ENCODE measurements around the gene RBM33.

Gene RBM33

GRCh38 chr7:155800741-155801267 lies 156.3 kb downstream of the RBM33 start:
- no peak for DNase-seq

- no peak for DNase-seq
Observed at GRCh38 chr7:155802291-155802690, 157.8 kb downstream of the RBM33 start.

GRCh38 chr7:155802906-155803417 lies 158.5 kb downstream of the RBM33 start:
- DNase-seq: no peak

- DNase-seq: no peak
Observed at GRCh38 chr7:155803418-155804376, 159.2 kb downstream of the RBM33 start.

- no peak for DNase-seq
Observed at GRCh38 chr7:155804431-155804831, 160.0 kb downstream of the RBM33 start.

DNA sequence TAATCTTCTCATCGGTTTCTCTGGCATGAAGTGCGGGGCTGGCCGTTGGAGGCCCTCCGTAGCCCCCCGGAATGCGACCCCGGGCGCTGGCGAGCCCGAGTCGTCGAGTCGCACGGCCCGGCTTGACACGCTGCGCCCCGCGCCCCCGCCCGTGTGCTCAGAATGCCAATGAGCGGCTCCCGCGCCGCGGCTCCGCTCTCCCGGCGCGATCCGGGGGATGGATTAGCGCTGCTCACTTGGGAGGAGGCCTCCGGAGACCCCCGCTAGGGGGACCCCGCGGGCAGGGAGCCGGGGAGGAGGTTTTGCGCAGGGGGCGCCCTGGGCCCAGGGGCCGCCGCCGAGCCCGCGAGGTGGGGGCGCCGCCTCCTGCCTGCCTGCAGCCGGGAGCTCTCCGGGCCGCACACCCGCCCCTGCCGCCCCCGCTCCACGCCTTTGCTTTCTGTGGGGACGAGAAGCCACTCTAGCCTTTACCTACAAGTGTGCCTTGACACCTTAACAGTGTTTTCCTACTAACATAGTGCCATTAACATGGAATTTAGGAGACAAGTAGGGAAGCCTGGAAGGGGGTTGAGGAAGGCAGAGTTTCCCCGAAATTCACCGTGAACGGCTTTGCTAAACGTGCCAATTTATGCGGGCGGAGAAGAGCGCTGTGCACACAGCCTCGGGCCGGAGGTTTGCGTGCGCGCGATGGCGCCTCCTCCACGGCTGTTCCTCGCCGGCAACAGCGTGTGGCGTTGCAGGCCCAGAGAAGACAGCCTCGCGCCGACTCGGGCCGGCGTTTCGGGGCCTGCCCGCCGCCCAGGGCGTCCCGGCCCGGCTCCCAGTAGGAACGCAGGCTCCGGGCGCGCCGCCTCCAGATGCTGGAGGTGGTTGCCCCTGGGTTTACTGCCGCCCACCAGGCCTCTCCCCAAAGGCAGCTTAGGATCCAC lies 160.7 kb downstream of the RBM33 start:
- peak; percentile 19 for DNase-seq

DNA sequence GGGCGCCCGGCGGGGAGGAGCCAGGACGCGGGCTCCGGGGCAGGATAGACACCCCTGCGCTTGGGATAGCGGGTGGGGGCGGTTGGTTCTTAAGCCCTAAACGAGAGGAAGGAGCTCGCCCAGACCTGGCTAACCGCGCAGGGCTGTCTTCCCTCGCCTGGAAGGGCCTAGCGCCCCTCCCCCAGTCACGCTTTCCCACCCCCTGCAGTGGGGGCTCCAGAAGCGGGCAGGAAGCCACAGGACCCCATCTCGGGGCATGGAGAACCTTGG lies 161.3 kb downstream of the RBM33 start:
- no peak for DNase-seq

- no peak for DNase-seq
Observed at GRCh38 chr7:155806096-155806871, 161.8 kb downstream of the RBM33 start.

GRCh38 chr7:155807065-155807671 lies 162.7 kb downstream of the RBM33 start:
- no peak for DNase-seq

DNA sequence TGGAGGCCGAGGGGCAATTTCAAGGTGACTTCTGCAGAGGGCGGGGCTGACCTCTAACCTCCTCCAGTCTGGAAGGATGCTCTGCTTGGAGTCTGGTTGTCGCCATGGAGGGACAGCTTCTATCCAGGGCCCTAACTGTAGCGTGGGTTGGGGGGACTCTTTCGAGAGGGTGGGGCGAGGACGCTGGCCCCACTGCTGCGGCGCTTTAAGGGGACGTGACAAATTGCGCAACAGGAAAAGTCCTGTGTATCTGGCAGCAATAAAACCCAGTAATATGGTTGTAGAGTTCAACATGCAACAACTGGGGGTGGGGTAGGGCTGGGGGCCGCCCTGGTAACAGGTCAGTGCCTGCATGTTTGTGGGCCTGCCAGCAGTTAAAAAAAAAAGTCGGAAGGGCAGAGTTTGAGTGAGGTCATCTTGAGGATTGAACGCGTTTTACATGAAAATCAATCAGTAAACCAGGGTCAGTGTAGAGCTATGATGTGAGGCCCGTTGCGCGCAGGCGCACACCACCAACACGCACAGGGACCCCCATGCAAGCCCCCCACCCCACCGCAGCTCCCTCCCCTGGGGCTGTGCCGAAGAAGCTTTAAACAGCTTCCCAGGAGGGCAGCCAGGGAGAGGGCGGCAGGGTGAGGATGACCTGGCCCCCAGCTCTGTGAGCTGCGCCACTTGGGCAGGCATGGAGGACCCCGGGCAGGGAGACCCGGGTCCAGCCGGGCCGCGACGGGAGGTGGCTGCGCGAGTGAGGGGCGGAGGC lies 163.5 kb downstream of the RBM33 start:
- no peak for DNase-seq

DNA sequence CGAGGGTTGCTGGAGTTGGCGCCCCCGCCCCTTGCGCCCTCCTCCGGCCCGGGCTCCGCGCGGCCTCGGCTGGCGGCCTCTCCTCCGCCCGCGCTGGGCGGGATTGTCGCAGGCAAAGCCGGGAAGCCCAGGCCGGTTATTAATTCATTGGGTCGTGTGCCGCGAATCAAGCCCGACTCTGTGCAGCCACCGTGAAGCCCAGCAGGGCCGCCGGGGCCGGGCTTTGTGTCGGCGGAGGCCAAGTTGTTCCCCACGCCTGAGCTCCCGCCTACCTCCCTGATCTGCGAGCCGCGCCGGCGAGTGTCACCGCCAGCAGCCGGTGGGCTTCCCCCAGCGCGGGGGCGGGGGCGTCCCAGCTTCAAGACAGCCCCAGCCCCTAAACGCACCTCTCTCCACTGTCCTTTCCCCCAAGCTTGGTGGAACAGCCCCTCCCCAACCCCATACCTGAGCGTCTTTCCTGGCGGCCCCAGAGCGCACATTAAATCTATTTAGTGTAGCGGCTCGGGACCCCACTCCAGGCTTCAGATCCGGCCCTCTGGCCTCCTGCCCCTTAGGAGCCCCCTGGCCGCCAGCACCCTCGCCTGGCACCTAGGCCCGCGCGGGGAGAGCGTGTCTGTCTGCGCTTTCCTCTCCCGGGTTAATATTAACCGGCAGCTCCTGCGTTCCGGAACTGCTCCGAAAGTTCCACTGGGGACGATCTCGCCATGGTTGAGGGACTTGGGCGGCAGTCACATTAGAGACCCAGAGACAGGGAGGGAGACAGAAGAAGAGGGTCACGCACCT lies 164.3 kb downstream of the RBM33 start:
- no peak for DNase-seq

DNA sequence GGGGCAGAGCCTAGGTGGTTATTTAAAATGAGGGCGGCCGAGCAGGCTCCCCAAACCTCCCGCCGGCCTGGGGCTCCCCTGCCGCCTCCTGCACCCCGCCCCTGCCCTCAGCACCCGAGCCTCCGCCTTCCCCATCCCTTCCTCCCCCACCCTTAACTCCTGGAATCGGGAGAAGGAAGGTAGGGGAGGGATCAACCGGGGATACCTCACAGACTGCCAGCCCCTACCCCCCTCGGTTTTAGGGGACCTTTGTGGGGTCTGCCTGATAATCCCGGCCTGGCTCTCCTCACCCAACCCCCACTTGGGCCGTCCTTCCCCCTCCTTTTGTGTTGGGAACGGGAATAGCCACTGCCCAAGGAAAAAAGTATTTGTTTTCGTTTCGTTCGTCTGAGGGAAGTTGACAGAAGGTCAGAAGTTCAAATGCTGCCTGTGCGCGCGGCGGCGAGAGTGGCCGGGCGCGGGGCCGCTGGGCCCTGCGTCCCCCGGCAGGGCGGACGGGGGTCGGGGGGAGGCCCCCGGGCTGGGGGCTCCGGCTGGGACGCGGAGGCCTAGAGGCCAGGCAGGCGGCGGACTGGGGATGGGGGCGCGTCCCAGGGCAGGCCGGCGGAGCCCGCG lies 165.0 kb downstream of the RBM33 start:
- DNase-seq: no peak

DNA sequence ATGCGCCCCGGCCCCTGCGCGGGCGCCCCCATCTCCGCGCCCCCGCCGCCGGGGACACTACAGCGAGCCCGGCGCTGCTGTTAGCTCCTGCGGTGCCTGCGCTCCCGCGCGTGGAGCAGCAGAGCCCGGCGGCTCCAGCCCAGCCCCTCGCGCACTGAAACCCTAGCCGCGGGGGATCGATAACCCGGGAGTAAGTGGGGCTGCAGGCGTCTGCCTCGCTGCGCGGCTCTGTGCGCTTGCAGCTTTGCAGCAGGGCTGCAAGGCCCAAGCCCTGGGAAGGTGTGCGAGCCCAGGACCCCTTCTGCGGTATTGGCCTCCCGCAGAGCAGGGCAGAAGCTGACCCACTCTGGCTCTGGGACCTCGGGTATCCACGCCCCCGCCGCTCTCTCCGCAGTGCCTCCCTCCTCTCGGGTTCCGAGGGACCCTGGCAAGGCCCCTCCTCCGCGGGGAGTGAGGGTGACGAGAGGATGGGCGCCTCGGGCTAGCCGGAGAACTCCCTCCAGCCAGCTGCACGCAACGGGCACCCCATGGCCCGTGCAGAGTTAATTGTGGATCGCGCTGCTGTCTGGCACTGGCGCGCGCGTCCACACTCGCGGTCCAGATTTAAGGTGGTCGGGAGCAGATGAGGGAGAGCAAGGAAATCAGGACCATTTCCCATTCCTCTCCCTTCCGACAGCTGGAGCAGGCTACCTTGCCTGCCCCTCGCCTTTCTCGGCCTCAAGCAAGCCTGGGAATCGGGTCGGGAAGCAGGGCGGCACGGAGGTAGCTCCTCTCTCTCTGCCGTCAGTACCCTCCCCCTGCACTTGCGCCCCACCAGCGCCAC lies 165.7 kb downstream of the RBM33 start:
- no peak for DNase-seq

DNA sequence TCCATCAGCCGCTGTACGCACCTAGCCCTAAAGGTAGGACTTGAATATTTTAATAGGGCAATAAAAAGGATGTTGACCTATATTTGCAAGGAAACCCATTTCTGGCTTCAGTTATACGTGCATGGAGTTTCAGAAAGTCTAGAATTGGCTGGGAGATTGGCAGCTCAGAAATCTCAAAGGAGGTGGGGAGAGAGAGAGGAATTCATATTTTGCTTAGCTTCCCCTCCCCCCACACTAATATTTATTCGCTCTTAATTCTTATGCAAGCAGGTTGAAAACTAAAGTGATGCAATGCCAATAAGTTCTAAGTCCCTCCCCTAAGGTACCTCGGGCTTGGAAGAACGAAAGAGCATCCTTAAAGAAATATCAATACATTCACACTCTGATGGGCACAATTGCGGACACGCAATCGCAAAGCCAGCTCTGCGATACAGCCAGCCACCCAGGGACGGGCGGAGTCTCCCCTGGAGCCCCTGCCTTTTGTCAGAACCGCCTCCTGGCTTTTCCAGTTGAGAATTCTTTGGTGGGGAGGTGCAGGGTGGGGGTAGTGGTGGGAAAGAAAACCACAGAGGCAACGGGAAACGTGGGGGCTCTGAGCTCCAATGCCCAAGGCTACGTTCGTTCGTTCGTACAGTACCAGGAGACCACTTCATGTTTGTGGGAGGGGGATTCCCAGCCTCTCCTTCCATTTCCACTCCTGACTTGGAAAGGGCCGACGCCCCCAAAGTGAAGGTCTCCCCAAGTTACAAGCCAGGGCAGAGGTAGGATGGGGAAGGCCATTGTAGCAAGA lies 166.5 kb downstream of the RBM33 start:
- no peak for DNase-seq

- DNase-seq: no peak
Observed at GRCh38 chr7:155811560-155811894, 167.1 kb downstream of the RBM33 start.

DNA sequence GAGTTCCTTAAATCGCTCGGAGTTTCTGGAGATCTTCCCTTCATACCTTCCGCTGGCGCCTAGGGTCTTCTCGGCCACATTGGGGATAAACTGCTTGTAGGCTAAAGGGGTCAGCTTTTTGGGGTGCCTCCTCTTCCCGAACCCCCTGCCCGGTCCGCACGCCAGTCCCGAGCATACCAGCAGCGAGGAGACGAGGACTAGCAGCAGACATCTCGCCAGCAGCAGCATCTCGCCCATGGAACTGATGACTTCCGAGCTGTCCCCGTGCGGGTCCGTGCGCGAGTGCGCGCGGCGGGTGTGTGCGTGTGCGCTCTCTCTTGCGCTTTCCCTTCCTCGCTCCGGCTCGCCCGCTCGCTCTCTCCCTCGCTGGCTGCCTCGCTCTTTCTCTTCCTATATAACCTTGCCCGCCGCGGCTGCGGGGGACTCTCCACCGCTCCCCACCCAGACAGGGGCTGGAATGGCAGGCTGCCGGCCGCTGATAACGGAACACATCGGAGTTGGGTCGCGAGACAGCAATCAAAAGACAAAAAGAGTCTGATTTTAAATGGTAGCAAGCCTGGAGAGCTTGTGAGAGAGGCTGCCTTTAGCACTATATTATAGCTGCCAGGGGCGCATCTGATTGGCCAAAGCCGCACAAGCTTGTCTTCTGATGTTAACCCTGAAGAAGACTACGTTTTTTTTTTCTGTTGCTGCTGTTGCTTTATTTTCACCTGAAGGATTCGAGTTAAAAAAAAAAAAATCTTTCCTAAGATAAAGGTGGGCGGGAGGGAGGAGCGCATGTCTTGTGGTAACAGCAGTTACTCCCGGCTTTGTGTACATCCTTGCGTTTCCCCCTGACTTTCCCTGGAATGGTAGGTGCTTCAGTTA lies 167.7 kb downstream of the RBM33 start, which contains the start of gene SHH:
Gene SHH, minus strand, starts transcription at position 569 of the 867 bp plus-strand sequence. Its CDS starts 341 bp downstream, at position 228.
- DNase-seq: no peak

DNA sequence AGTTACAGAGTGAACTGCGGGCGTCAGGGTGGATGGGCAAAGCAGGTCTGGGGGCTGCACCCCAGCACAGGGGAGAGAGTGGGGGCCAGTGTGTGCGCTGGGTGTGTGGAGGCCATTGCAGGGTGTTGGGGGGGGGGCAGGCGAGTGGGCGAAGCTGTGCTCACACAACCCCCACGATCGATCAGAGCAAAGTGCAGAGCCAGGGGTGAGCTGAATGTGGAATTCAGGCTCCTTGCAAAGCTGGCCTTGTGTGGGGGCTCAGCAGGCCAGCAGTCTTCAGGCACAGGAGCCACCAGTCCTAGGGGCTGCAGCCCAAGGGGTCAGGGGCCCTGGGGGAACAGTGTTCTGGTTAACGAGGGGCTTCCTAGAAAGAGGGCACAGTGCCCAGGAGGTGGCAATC lies 168.7 kb downstream of the RBM33 start:
- no peak for DNase-seq
